Suppressor macrophage treated with lipopolysaccharide for 4 hours (primary cell): ENCODE results near the gene CDKN1C.

Experiments
- DNase-seq: peaks from one replicate; pipeline ENCODE4 v3.0.0-alpha.2; 2020

Gene CDKN1C

GRCh38 chr11:2904153-2905052 is 18.8 kb upstream of the CDKN1C start:
- DNase-seq: no peak

GRCh38 chr11:2903672-2904011 is 18.1 kb upstream of the CDKN1C start:
- DNase-seq: no peak

GRCh38 chr11:2902784-2903671 is 17.5 kb upstream of the CDKN1C start:
- no peak for DNase-seq

GRCh38 chr11:2901854-2902783 is 16.5 kb upstream of the CDKN1C start:
- DNase-seq: peak; percentile 97

- no peak for DNase-seq
Observed at GRCh38 chr11:2901196-2901796, 15.7 kb upstream of the CDKN1C start.

GRCh38 chr11:2899080-2899783 is 13.7 kb upstream of the CDKN1C start:
- DNase-seq: peak; percentile 65

- DNase-seq: peak; percentile 91
Observed at GRCh38 chr11:2898366-2899079, 12.9 kb upstream of the CDKN1C start.

- DNase-seq: no peak
Observed at GRCh38 chr11:2897048-2897447, 11.5 kb upstream of the CDKN1C start.

GRCh38 chr11:2896047-2896446 is 10.5 kb upstream of the CDKN1C start:
- no peak for DNase-seq

GRCh38 chr11:2893935-2894334 is 8.4 kb upstream of the CDKN1C start:
- DNase-seq: no peak

- peak; percentile 36 for DNase-seq
Observed at GRCh38 chr11:2892967-2893528, 7.5 kb upstream of the CDKN1C start.

- DNase-seq: peak; percentile 29
Observed at GRCh38 chr11:2892215-2892966, 6.8 kb upstream of the CDKN1C start.

GRCh38 chr11:2891326-2892214 is 6.0 kb upstream of the CDKN1C start:
- DNase-seq: no peak

- no peak for DNase-seq
Observed at GRCh38 chr11:2890466-2891294, 5.1 kb upstream of the CDKN1C start.

- DNase-seq: no peak
Observed at GRCh38 chr11:2889362-2890273, 4.0 kb upstream of the CDKN1C start.

GRCh38 chr11:2888266-2888968 is 2.8 kb upstream of the CDKN1C start:
- DNase-seq: peak; percentile 91
